ENCODE results near the gene MYO5B. TPM values are rescaled to one million over a fixed set of nuclear protein-coding genes. Genes with fewer than 3 reads are reported as not detected.

MYO5B gene
- polyA plus RNA-seq, 1 of the 3 experiments (the other 2 are of a cell fraction): 1.3 TPM

DNA sequence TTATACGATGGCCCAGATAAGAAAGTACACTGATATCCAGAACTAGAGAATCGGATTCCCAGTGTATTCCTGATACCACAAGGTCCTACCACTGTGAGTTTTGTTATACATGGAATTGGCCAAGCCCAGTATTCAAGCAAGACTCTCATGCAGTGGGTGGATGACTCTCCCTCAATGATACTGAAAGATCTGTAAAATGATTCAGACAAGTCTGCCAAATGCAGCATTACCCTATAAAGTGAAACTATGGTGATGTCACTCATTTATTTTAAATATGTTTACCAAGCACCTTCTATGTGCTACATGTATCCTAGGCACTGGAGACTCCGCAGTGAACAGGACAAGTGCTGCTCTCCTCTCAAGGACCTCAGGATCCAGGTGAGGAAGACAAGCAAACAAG lies 22.6 kb downstream of the MYO5B start (continued):
- TF ChIP-seq, protein P1, sequence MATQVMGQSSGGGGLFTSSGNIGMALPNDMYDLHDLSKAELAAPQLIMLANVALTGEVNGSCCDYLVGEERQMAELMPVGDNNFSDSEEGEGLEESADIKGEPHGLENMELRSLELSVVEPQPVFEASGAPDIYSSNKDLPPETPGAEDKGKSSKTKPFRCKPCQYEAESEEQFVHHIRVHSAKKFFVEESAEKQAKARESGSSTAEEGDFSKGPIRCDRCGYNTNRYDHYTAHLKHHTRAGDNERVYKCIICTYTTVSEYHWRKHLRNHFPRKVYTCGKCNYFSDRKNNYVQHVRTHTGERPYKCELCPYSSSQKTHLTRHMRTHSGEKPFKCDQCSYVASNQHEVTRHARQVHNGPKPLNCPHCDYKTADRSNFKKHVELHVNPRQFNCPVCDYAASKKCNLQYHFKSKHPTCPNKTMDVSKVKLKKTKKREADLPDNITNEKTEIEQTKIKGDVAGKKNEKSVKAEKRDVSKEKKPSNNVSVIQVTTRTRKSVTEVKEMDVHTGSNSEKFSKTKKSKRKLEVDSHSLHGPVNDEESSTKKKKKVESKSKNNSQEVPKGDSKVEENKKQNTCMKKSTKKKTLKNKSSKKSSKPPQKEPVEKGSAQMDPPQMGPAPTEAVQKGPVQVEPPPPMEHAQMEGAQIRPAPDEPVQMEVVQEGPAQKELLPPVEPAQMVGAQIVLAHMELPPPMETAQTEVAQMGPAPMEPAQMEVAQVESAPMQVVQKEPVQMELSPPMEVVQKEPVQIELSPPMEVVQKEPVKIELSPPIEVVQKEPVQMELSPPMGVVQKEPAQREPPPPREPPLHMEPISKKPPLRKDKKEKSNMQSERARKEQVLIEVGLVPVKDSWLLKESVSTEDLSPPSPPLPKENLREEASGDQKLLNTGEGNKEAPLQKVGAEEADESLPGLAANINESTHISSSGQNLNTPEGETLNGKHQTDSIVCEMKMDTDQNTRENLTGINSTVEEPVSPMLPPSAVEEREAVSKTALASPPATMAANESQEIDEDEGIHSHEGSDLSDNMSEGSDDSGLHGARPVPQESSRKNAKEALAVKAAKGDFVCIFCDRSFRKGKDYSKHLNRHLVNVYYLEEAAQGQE (IDR thresholded peaks at IDR 0.05; ENCODE audit: low read depth, low read length): no peak
- TF ChIP-seq, protein P2, sequence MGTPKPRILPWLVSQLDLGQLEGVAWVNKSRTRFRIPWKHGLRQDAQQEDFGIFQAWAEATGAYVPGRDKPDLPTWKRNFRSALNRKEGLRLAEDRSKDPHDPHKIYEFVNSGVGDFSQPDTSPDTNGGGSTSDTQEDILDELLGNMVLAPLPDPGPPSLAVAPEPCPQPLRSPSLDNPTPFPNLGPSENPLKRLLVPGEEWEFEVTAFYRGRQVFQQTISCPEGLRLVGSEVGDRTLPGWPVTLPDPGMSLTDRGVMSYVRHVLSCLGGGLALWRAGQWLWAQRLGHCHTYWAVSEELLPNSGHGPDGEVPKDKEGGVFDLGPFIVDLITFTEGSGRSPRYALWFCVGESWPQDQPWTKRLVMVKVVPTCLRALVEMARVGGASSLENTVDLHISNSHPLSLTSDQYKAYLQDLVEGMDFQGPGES (IDR thresholded peaks at IDR 0.05; ENCODE audit: low read depth, low read length): no peak
- TF ChIP-seq, protein P3, sequence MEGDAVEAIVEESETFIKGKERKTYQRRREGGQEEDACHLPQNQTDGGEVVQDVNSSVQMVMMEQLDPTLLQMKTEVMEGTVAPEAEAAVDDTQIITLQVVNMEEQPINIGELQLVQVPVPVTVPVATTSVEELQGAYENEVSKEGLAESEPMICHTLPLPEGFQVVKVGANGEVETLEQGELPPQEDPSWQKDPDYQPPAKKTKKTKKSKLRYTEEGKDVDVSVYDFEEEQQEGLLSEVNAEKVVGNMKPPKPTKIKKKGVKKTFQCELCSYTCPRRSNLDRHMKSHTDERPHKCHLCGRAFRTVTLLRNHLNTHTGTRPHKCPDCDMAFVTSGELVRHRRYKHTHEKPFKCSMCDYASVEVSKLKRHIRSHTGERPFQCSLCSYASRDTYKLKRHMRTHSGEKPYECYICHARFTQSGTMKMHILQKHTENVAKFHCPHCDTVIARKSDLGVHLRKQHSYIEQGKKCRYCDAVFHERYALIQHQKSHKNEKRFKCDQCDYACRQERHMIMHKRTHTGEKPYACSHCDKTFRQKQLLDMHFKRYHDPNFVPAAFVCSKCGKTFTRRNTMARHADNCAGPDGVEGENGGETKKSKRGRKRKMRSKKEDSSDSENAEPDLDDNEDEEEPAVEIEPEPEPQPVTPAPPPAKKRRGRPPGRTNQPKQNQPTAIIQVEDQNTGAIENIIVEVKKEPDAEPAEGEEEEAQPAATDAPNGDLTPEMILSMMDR (IDR thresholded peaks at IDR 0.05): no peak
- TF ChIP-seq NRF1 (IDR thresholded peaks at IDR 0.05; ENCODE audit: low read depth, low read length): no peak

DNA sequence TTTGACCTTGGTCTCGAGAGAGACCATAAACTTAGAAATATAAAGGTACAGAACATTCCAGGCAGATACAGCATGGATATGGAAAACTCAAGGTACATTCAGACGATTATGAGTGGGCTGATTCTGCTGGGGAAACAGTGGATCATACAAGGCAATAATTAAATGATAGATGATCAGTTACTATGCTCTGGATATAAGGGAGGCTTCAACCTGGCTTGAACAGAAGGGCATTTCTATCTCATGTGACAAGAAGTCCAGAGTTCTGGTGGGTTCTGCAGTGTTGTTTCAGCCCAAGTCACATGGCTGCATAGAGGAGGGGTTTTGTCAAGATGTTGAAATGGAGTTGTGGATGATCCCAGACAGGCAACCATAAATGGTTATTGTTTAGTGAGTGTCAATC lies 23.5 kb downstream of the MYO5B start:
- no peaks in the 10 kb centered on the region for H3K4me1 ChIP-seq (ENCODE audit: control insufficient read depth in 1 of 2, insufficient read depth in 2 of 2, low read depth in 1 of 2, low read length in 1 of 2)
- no peaks in the 10 kb centered on the region for H3K79me2 ChIP-seq (ENCODE audit: insufficient read depth)
- H3K4me3 ChIP-seq (ENCODE audit: low read depth in 2 of 2, low read length in 1 of 2): no peak overlapping the region
- H3K36me3 ChIP-seq (replicated peaks in 1 of 2; ENCODE audit: control insufficient read depth in 1 of 2, insufficient read depth in 2 of 2, low read length in 1 of 2): no peaks in the 10 kb centered on the region
- H3K9me3 ChIP-seq: no peaks in the 10 kb centered on the region
- H3K9me2 ChIP-seq: no peaks in the 10 kb centered on the region
- 11% methylated on average over 2 of the region's 2 CpGs for WGBS (ENCODE audit: low lambda C conversion rate)
- no peak overlapping the region for H3K27ac ChIP-seq (ENCODE audit: low read depth in 2 of 2, low read length in 1 of 2)
- H3K27me3 ChIP-seq (ENCODE audit: insufficient read depth): no peaks in the 10 kb centered on the region
- no peak overlapping the region for H2AFZ ChIP-seq (ENCODE audit: low read depth)
- no peak overlapping the region for H3K4me2 ChIP-seq
- ChIA-PET POLR2A (no interaction called here), CTCF (no interaction called here)
- no peaks in the 10 kb centered on the region for H3F3A ChIP-seq (replicated peaks; ENCODE audit: insufficient read depth)
- TF ChIP-seq ELF1 (IDR thresholded peaks at IDR 0.05) (no peak), GATA2 (CRISPR knock-in tag; IDR thresholded peaks at IDR 0.05) (no peak), SMC3 (IDR thresholded peaks at IDR 0.05; ENCODE audit: low read depth, low read length) (no peak)
- TF ChIP-seq, protein P4, sequence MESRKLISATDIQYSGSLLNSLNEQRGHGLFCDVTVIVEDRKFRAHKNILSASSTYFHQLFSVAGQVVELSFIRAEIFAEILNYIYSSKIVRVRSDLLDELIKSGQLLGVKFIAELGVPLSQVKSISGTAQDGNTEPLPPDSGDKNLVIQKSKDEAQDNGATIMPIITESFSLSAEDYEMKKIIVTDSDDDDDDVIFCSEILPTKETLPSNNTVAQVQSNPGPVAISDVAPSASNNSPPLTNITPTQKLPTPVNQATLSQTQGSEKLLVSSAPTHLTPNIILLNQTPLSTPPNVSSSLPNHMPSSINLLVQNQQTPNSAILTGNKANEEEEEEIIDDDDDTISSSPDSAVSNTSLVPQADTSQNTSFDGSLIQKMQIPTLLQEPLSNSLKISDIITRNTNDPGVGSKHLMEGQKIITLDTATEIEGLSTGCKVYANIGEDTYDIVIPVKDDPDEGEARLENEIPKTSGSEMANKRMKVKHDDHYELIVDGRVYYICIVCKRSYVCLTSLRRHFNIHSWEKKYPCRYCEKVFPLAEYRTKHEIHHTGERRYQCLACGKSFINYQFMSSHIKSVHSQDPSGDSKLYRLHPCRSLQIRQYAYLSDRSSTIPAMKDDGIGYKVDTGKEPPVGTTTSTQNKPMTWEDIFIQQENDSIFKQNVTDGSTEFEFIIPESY (IDR thresholded peaks at IDR 0.05; ENCODE audit: borderline replicate concordance, low read depth): no peak
- no peaks in the 10 kb centered on the region for H4K20me1 ChIP-seq (ENCODE audit: insufficient read depth)
- no peak for DNase-seq
- H3K9ac ChIP-seq: no peak overlapping the region

Measured in SK-N-SH (cell line).